ENCODE data around the gene KRT32. TPM values are rescaled to one million over a fixed set of nuclear protein-coding genes. Genes with fewer than 3 reads are reported as not detected.

KRT32 gene
- total RNA-seq, 1 experiment from 2014 or later, result 0.42 TPM

GRCh38 chr17:41448506-41448905 is 18.7 kb downstream of the KRT32 start (continued):
- no peak for TF ChIP-seq ZBTB33 (IDR thresholded peaks at IDR 0.05; ENCODE audit: extremely low read depth, insufficient replicate concordance, low read length)
- no peak for TF ChIP-seq ATF3 (IDR thresholded peaks at IDR 0.05)
- no peak for TF ChIP-seq CBX3 (IDR thresholded peaks at IDR 0.05; ENCODE audit: low read depth)
- TF ChIP-seq RAD21 (IDR thresholded peaks at IDR 0.05; ENCODE audit: low read depth), result no peak
- no peak for TF ChIP-seq POLR2A (IDR thresholded peaks at IDR 0.05; ENCODE audit: borderline replicate concordance, extremely low read depth, insufficient read depth, insufficient read length)

GRCh38 chr17:41446806-41447205 is 20.4 kb downstream of the KRT32 start:
- H3K9me2 ChIP-seq (ENCODE audit: insufficient read depth), result no peaks in the 10 kb centered on the region
- DNase-seq (ENCODE audit: low read depth, low spot score), result no peak
- H3K9me3 ChIP-seq (ENCODE audit: control insufficient read depth in 1 of 2, insufficient read depth in 1 of 2, low read depth in 1 of 2, low read length in 2 of 2), result no peaks in the 10 kb centered on the region
- ChIA-PET RAD21 (ENCODE audit: low non-redundant PET in 1 of 2, low total read pairs in 2 of 2, uncharacterized antibody in 2 of 2, unreplicated experiment in 2 of 2) (no interaction called here), POLR2A (no interaction called here), CTCF (no interaction called here)
- H3K4me1 ChIP-seq (ENCODE audit: control insufficient read depth in 1 of 2, insufficient read depth in 2 of 2, low read length in 2 of 2), result peaks cover 0 to 13% of the 10 kb centered on the region in 2 experiments; a peak in 2 of 4 replicates
- no peaks in the 10 kb centered on the region for H3K27me3 ChIP-seq (ENCODE audit: insufficient read depth, low read length)
- H3K9ac ChIP-seq (ENCODE audit: low read length), result no peak overlapping the region
- no peak overlapping the region for H3K27ac ChIP-seq (ENCODE audit: low read depth, low read length)
- no peaks in the 10 kb centered on the region for H3K36me3 ChIP-seq (ENCODE audit: control insufficient read depth in 1 of 2, insufficient read depth in 2 of 2, low read length in 2 of 2)
- no peak overlapping the region for H2AFZ ChIP-seq (ENCODE audit: low read depth, low read length, poor library complexity, severe bottlenecking)
- BruUV-seq (replicated peaks), result no TSS peak
- no peak overlapping the region for H3K4me2 ChIP-seq (ENCODE audit: low read length)
- intact Hi-C loops (cut with micrococcal nuclease), result no loop called here
- no peak for ATAC-seq
- no peaks in the 10 kb centered on the region for H3K79me2 ChIP-seq (ENCODE audit: insufficient read depth, low read length)
- no peak overlapping the region for H3K4me3 ChIP-seq (replicated peaks in 1 of 2; ENCODE audit: low read depth in 1 of 2, low read length in 2 of 2)
- H4K20me1 ChIP-seq (ENCODE audit: insufficient read depth), result no peaks in the 10 kb centered on the region
- no peak for TF ChIP-seq FOSL1 (IDR thresholded peaks at IDR 0.05; ENCODE audit: low read depth)
- TF ChIP-seq ZFX (IDR thresholded peaks at IDR 0.05), result no peak
- TF ChIP-seq EZH2phosphoT487 (IDR thresholded peaks at IDR 0.05; ENCODE audit: borderline replicate concordance), result no peak
- no peak for TF ChIP-seq ZBTB33 (IDR thresholded peaks at IDR 0.05; ENCODE audit: extremely low read depth, insufficient replicate concordance, low read length)
- TF ChIP-seq EZH2 (IDR thresholded peaks at IDR 0.05), result no peak
- no peak for TF ChIP-seq JUND (IDR thresholded peaks at IDR 0.05)
- no peak for TF ChIP-seq RAD21 (IDR thresholded peaks at IDR 0.05; ENCODE audit: low read depth)
- no peak for TF ChIP-seq SRF (IDR thresholded peaks at IDR 0.05; ENCODE audit: low read depth)
- TF ChIP-seq ATF3 (IDR thresholded peaks at IDR 0.05), result no peak
- TF ChIP-seq YY1 (IDR thresholded peaks at IDR 0.05; ENCODE audit: extremely low read depth, insufficient replicate concordance, low read depth, low read length), result no peak
- TF ChIP-seq EGR1 (IDR thresholded peaks at IDR 0.05; ENCODE audit: low read depth), result no peak
- TF ChIP-seq POLR2A (IDR thresholded peaks at IDR 0.05; ENCODE audit: borderline replicate concordance, extremely low read depth, insufficient read depth, insufficient read length), result no peak
- TF ChIP-seq ELF1 (IDR thresholded peaks at IDR 0.05; ENCODE audit: borderline replicate concordance, low read depth), result no peak
- no peak for TF ChIP-seq CTCF (IDR thresholded peaks at IDR 0.05 in 2 of 3, conservative IDR thresholded peaks at IDR 0.05 in 1 of 3; ENCODE audit: borderline replicate concordance in 1 of 3, insufficient read depth in 1 of 3, low read depth in 2 of 3, low read length in 2 of 3)
